NCI-H69 (cell line): ENCODE measurements around the gene FAIM2.
A peak's percentile ranks its signal among the peaks of the same experiment; 100 is the strongest.

Experiments
- DNase-seq: peaks from one replicate; lab custom pipeline; 2025; lab: John Stamatoyannopoulos, UW

Gene FAIM2

DNA sequence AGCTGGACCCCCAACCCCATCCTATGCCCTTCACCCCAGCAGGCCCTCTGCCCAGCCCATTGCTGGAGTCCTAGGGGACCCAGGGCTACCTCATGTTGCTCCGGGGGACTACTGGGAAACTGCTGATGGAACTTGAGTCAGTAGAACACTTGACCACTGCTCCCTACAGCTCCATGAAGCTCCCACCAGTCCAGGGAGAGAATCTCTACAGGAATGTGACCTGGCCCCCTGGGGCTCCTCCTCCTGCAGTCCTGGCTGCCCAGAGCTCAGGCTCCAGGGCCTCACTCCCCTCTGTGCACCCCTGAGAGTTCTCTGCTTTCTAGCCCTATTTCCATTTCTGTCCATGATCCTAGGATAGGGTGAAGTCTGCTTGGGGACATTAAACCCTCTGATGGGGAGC lies 36.0 kb upstream of the FAIM2 start:
- DNase-seq, result no peak

DNA sequence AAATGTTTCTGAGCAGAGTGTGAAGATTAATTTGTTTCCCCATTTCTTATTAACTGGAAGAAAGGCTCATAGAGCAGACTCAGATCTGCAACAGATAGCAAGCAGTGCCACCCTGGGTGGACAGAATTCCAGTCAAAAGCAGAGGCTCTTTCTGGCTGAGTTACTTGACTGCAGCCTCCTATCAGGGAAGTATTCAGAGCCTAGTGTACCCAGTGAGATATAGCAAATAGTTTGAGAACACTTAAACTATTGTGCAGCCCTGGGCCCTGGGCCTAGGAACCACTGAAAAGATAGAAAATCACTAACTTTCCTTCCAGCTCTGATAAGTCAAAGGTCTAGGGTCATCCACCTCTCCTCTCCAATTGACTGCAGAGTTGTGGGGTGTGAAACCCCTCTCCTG lies 35.6 kb upstream of the FAIM2 start:
- no peak for DNase-seq

DNA sequence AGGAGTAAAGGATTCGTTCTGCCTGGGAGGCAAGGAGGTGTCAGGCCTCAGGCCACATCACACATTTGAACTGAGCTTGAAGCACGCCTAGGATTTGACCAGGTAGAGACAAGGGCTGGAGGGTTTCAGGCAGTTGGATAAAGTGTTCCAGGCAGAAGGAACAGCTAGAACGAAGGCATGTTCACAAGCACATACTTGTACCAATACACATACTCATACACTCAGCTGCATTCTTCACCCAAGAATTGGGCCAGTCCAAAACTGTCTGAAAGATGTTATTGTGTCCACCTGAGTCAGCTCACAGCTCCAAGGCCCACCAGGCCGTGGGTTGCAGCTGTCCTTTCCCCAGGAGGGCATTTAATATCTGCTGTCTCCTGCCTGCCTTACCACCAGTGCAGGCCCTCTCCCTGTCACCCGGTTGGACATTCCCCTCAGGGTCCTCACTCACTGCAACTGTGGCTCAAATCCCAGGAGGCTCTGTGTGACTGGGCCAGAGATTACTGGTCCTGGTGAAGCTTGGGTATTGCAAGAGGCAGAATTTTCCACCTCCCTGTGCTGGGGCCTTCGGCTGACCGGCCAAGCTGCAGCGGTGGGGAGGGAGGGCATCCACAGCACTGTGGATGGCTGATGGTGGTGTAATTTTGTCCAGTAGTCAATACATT lies 34.1 kb upstream of the FAIM2 start:
- DNase-seq, result no peak

DNA sequence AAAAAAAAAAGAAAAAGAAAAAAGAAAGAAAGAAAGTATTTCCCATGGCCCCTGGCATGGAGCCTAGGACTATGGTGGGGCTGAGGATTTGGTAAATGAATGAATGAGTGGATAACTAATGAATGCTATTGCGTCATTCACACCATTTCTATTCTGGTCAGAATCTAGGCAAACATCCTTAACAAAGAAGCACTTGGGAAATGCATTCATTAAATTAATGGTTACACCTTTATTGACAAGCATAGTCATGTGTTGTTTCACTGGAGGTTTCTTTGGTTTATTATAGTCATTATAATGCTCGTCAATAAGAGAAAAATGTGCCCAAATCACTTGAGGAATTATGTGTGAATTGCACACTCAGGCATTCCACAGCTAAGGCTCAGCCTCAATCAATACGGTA lies 33.2 kb upstream of the FAIM2 start:
- DNase-seq, result peak; percentile 33

DNA sequence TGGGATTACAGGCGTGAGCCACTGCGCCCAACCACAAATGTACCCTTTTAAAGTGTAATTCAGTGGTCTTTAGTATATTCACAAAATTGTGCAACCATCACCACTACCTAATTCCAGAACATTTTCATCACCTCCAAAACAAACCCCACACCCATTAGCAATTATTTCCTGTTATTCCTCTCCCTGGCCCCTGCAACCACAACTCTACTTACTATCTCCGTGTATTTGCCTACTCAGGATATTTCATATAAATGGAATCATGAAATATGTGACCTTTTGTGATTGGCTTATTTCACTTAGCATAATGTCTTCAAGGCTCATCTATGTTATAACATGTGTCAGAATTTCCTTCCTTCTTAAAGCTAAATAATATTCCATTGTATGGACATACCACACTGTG lies 30.8 kb upstream of the FAIM2 start:
- DNase-seq, result no peak

DNA sequence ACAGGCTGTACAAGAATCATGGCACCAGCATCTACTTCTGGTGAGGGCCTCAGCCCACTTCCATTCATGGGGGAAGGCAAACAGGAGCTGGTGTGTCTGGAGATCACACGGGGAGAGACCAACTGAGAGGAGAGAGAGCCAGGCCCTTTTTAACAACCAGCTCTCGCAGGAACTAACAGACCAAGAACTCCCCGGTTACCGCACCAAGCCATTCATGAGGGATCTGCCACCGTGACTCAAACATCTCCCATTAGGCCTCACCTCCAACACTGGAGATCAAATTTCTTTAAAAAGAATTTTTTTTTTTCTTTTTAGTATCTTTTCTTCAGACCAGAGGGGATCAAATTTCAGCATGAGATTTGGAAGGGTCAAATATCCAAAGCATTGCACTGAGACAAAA lies 30.1 kb upstream of the FAIM2 start:
- no peak for DNase-seq

DNA sequence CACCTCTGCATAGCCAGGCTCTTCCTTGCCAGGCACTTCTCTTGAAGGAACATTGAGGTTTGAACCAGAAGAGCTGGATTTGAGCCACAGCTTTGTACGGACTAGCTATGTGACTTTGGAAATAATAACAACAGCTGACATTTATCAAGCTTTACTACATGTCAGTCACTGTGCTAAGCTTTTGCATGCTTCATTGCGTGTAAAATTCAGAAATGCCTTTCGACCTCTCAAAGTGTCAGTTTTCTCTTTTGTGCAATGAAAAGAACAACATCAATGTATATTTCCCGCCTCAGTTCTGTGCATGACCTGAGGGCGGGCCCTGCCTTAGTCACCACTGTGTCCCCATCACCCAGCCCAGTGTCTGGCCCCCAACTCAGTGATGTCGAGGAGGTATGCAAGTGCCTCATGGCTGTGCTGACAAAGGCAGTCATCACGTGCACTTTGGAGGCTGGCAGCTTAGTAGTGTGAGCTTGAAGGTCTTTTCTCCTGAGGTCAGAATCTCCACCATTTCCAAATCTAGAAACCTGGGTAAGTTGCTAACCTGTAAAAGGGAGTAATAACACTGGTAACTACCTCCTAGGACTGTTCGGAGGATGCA lies 28.9 kb upstream of the FAIM2 start:
- no peak for DNase-seq

DNA sequence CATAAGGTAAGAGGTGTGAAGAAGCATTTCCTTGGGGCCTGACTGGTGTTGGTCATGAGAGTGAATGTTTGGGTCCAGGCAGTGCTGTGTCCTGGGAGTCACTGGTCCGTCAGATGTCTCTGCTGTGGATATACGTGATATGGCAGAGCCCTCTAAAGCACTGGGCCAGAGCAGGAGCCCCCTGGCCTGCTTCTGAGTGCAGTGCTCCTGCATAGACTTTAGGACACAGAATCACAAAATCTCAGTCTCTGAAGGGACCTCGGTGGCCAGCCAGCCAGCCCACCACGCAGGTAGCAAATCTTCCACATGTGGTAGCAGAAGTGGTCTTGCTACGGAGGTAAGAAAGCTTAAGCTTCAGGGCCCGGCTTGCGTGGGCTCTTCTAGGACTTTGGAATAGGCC lies 28.3 kb upstream of the FAIM2 start:
- DNase-seq, result no peak

DNA sequence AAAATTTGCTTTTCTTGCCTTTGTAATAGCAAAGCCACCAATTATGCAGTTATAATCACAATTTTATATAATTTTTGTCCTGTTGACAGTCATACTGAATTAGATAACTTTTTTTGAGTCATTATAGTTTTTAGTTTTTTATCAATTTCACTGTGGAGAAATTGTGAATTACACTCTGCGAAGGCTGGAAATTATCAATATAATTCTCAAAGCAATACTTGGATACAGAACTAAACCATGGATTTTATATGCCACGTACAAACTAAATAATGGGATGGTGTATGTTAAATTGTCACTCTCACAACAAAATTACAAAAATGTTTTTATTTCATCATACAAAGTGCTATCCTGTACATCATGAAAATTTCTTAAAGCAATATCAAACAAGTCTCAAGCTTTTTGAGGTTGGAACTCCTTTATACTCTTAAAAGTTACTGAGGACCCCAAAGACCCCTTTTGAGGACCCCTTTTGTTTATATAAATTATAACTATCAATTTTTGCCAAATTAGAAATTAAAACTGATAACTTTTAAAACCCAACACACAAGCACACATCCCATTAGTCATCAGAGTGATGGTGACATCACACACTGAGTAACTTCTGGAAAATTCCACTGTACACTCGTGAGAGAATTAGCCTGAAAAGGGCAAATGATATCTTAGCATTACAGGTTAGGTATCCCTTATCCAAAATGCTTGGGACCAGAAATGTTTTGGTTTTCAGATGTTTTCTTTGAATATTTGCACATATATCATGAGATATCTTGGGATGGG lies 27.0 kb upstream of the FAIM2 start:
- DNase-seq, result no peak

DNA sequence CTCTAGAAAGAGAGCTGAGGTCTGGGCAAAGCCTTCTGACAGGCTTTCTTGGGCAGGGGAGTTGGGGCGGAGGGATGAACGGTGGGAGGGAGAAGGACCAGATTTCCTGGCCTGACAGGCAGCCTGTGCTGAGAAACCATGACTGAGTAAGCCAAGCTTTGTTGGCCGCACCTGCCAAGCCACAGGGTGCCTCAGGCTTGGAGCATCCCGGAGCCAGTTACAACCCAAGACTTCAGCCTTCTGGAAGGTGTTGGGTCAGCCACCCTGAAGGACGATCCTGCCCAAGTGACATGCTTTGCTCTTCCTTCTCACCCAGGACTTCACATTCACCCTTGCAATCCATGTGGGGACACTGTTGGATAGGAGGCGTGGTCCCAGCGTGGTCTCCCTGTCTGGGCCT lies 25.9 kb upstream of the FAIM2 start:
- no peak for DNase-seq

DNA sequence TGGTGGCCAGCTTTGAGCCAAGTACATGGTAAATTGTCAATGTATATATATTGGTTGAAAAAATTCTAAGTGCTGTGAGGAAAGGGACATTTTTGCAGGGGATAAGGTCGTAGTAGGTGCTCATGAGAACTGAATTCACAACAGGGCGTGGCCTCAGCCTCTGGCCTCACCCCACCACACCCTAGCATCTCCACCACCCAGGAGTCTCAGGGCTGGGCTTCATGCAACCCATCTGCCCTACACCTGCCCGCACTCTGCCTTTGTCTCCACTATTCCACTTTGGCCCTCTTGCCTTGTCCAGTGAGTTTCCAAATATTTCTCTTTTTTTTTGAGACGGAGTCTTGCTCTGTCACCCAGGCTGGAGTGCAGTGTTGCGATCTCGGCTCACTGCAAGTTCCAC lies 24.8 kb upstream of the FAIM2 start:
- no peak for DNase-seq

DNA sequence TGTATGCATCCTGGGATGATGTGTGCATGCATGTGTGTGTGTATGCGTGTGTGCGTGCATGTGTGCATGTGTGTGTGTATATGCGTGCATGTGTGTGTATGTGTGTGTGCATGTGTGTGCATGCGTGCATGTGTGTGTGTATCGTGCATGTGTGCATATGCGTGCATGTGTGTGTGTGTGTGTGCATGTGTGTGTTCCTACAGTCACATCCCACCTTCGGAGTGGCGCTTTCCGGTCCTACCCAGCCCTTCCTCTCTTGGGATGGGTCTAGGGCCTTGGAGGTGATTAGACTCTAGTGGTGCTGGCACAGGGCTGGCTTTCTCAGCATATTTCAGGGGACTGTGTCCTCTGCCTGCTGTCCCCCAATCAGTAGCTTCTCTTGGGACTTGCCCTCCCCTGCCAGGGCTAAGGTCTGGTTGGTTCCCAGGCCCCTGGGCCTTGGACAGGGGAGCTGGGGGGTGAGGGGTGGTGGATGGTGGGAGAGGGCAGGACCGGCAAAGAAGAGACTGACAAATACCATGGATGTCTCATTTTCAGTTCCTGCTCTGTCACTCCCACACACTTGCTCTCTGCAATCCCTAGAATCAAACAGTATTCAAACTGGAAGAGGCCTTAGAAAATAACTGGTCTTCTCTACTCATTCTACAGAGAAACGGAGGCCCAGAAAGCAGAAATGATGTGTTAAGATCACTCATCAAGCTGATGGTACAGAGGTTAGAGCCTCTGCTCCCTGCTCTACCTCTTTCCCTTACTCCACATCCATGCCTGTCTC lies 21.9 kb upstream of the FAIM2 start:
- no peak for DNase-seq

DNA sequence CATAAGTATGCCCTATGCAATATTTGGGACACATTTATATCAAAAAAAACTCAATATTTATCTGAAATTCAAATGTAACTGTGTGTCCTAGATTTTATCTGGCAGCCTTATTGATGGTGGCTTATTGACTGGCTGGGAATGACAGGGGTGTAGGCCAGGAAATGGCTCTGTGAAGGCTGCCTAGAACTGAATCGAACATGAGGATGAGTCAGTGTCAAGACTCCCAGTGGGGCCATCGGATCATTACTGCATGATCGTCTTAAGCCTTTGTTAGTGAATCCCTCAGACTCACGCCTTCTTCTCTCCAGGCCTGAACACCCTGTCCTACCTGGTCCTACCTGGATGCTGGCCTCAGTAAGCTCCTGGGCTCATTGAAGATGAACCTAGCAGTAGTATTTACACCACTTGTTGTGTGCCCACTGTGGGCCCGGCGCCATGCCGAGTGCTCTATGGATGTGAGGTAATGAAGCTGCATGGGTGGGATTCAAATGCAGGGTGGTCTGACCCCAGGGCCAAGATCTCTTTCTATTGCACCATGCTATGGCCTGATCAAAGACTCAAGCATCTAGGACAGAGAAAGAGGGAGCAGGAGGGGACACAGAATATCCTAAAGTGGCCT lies 21.0 kb upstream of the FAIM2 start:
- DNase-seq, result no peak

DNA sequence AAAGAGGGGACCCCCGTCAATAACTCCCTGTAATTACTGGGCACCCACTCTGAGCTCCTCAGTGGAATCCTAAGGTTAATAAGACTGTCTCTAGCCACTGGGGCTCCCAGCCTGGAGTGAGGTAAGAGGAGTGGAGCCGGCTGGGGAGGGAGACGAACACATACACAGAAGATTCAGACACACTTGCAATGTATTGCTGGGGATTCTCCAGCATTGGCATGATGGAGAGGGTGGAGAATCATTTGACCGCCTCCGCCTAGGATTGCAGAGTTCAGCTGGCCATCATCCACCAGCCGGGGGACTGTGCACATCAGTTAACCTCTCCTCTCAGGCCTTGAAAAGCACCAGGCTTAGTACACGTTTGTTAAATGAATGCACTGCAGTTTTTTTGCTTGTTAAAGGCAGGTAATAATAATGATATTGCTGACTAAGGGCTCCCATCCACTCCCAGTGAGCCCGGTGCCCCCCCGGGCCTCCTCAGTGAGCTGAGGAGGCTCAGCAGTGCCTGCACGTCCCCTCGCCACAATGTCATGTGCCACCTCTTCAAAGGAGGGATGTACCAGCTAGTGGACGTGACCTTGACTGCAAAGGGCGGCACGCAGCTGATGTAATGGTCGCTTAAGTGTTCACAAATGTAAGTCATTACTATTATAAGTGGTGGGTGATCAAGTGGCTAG lies 20.3 kb upstream of the FAIM2 start:
- DNase-seq, result no peak

DNA sequence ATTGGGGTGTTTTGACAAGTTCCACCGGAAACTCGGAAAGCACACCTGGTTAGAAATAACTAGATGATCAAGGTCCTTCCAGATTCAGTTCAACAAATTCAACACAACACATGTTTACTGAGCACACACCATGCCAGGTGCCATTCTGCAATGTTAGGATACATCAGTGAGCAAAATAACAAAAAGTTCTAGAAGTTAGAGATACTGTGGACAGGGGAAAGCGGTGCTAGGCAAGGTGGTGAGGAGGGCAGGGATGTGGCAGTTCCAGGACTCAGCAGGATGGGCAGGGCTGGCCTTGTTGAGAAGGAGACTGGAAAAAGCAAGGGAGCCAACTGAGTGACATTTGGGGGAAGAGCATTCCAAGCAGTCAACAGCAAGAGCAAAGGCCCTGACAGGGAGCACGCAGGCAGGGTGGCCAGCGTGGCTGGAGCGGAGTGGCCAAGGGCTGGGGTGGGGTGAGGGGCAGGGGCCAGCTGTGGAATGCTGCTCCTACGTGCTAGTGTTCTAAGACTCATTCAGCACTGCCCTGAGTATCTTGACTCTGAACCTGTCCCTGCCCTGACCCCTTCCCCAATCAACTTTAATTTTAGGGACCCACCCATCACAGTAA lies 19.4 kb upstream of the FAIM2 start:
- DNase-seq, result no peak

DNA sequence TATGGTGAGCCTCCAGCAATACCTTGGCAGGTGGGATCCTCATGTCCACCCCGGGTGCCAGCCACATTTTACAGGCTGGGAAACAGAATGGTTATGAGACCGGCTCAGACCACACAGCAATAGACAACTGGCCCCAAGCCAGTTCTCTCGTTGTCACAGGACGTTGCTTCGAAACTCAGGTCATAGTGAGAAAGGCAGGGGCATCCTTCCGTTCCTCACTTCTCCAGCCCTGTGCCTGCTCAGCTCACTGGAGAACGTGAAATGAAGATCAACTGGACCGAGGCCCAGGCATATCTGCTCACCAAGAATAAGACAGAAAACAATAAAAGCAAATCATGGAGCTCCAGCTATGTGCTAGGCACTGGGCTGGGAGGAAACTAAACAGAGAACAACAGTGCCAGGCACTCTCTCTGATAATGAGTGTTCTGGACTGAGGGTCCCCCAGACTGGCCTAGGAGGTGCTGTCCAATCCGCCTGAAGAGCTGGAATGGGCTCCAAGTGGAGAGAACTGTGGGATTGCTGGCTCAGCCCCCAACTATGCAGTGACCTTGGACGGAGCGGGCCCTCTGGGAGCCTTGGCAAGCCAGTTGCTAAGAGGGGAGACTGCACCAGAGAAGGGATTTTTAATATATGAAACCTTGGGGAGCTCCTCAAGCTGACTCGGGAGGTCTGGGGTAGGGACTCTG lies 18.8 kb upstream of the FAIM2 start:
- no peak for DNase-seq

DNA sequence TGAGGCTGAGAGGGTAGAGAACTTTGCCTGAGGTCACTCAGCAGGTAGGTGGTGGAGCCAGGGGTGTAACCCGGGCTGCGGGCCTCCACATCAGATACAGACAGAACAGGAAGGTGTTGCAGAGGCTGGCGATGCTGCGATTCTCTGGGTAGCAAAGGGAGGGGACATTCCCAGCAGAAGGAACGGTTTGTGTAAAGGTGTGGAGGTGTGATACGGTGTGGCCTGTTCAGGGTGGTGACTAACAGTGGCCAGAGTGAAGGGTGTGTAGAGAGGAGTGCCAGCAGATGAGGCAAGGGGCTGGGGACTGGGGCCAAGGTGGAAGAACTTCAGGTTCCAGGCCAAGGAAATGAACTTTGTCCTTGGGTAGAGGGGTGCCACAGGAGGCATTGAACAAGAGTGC lies 18.2 kb upstream of the FAIM2 start:
- no peak for DNase-seq

DNA sequence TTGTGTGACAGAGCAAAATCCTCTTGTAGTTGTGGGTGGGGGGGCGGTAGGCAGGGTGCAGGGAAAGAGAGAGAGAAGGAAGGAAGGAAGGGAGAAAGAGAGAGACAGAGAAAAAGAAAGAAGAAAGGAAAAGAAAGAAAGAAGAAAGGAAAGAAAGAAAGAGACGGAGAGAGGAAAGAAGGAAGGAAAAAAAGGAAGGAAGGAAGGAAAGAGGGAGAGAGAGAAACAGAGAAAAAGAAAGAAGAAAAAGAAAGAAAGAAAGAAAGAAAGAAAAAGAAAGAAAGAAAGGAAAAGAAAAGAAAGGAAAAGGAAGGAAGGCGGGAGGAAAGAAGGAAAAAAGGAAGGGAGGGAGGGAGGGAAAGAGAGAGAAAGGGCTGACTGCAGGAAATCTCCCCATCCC lies 17.6 kb upstream of the FAIM2 start:
- DNase-seq, result no peak

DNA sequence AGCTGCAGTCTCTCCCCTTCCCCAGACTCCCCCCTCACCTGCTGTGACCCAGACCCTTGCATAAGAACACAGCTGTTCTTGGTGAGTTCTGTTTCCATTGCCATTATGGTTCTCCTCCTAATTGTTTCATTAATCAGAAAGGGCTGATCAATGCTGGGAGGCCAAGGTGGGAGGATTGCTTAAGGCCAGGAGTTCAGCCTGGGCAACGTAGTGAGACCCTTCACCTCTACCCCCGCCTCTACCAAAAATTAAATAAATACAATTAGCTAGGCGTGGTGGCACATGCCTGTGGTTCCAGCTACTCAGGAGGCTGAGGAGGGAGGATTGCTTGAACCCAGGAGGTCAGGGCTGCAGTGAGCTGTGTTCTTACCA lies 17.2 kb upstream of the FAIM2 start:
- no peak for DNase-seq

DNA sequence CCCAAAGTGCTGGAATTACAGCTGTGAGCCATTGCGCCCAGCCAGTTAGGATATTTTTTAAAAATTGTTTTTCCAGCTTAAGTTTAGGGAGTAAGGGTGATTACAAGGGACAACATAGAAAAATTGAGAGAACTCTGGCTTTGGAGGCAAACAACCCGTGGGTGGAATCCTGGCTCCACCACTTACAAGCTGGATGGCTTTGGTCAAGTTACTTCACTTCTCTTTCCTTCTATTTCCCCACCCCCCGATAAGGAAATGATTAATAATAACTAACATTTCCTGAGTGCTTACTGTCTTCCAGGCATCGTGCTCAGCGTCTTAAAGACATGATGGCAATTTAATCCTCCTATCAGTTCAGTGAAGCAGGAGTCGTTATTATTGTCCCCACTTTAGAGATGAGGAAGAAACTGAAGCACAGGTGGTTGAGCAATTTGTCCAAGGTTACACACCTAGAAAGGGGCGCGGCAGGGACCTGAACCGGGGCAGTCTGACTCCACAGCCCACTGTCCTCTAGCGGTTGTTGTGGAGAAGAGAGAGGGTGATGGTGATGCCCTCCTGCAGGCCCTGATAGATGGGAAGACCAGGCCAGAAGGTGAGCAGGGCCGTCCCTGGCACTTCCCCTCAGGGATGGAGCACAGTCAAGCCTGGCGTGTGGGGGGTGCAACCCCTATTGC lies 16.7 kb upstream of the FAIM2 start:
- no peak for DNase-seq
